Immature natural killer cell (primary cell): ENCODE measurements around the gene COMMD4. TPM values are rescaled to one million over a fixed set of nuclear protein-coding genes. Genes with fewer than 3 reads are reported as not detected.
"Not testable (repeated sequence)": the region's sequence is repeated elsewhere in the genome, so short reads cannot be mapped to it uniquely, and the experiment has no call there.

Experiments used
- DNase-seq, 3 donors: peaks; one replicate each; pipeline ENCODE4 v3.0.0; 2022; ENCODE audit warnings: mixed read lengths in 1 of 3
- H3K27ac Mint-ChIP-seq, 6 donors: one replicate each; pipeline ENCODE4 v1.8.0; 2020; ENCODE audit warnings: mixed read lengths in 6 of 6, mild to moderate bottlenecking in 5 of 6, inconsistent platforms in 4 of 6, moderate library complexity in 3 of 6
- H3K27me3 Mint-ChIP-seq, 3 donors: one replicate each; pipeline ENCODE4 v1.8.0; 2020 to 2021; ENCODE audit warnings: low read depth in 3 of 3, mild to moderate bottlenecking in 3 of 3, mixed read lengths in 3 of 3, moderate library complexity in 3 of 3, inconsistent platforms in 1 of 3
- H3K36me3 Mint-ChIP-seq, 3 donors: one replicate each; pipeline ENCODE4 v1.8.0; 2020; ENCODE audit warnings: mixed read lengths in 3 of 3, inconsistent platforms in 2 of 3, mild to moderate bottlenecking in 2 of 3
- H3K4me1 Mint-ChIP-seq, 2 donors: one replicate each; pipeline ENCODE4 v1.8.0; 2020; ENCODE audit warnings: inconsistent platforms in 2 of 2, mild to moderate bottlenecking in 2 of 2, mixed read lengths in 2 of 2, moderate library complexity in 1 of 2
- H3K4me3 Mint-ChIP-seq, 5 donors: one replicate each; pipeline ENCODE4 v1.8.0; 2020; ENCODE audit warnings: mild to moderate bottlenecking in 5 of 5, mixed read lengths in 5 of 5, inconsistent platforms in 3 of 5, moderate library complexity in 3 of 5
- H3K9me3 Mint-ChIP-seq, 6 donors: one replicate each; pipeline ENCODE4 v1.8.0; 2020; ENCODE audit warnings: mild to moderate bottlenecking in 6 of 6, mixed read lengths in 6 of 6, inconsistent platforms in 4 of 6, moderate library complexity in 3 of 6
- polyA plus RNA-seq, 3 donors: library from polyadenylated mRNA; unstranded; fragments of 300-500 nt; fragmentation: Illumina TruSeq; gene quantifications; one replicate each; pipeline ENCODE4 v1.2.3, GENCODE V29; 2021

The COMMD4 gene
- polyA plus RNA-seq, 3 donors from 2014 or later: 83.4 to 103 (median 94.4) TPM

- Mint-ChIP-seq H3K27me3 (peaks cover 15 to 18% (median 15%) of the 10 kb centered on the region in 3 donors), H3K36me3 (peaks cover 5 to 12% (median 9%) of the 10 kb centered on the region in 3 donors), H3K4me1 (peaks cover 18 to 24% of the 10 kb centered on the region in 2 donors)
- not testable (repeated sequence) for H3K4me3 Mint-ChIP-seq, H3K27ac Mint-ChIP-seq, DNase-seq, H3K9me3 Mint-ChIP-seq
Measured at GRCh38 chr15:75343953-75344352, 8.1 kb downstream of the COMMD4 start.

- Mint-ChIP-seq H3K4me1 (peaks cover 38 to 47% of the 10 kb centered on the region in 2 donors), H3K4me3 (peak within 1 kb of the TSS; percentile 85 to 92 (median 89)), H3K9me3 (peaks cover 6 to 13% (median 8%) of the 10 kb centered on the region in 6 donors), H3K27me3 (peaks cover 26 to 35% (median 30%) of the 10 kb centered on the region in 3 donors), H3K36me3 (peaks cover 3 to 8% (median 7%) of the 10 kb centered on the region in 3 donors), H3K27ac (peak within 1 kb of the TSS; percentile 87 to 95 (median 93))
- peak in 1 of 3 donors; percentile 64 for DNase-seq
Measured at GRCh38 chr15:75346796-75347221, 10.9 kb downstream of the COMMD4 start, which contains the start of gene NEIL1. Gene NEIL1, plus strand, starts transcription at chr15:75347039. Its CDS starts 1,867 bp downstream, at chr15:75348906.

- peaks cover 3 to 8% (median 7%) of the 10 kb centered on the region in 3 donors for H3K36me3 Mint-ChIP-seq
- peaks cover 38 to 51% of the 10 kb centered on the region in 2 donors for H3K4me1 Mint-ChIP-seq
- H3K9me3 Mint-ChIP-seq: peaks cover 6 to 13% (median 8%) of the 10 kb centered on the region in 6 donors
Measured at GRCh38 chr15:75347222-75348033, 11.6 kb downstream of the COMMD4 start.

GRCh38 chr15:75348034-75348561 lies 12.2 kb downstream of the COMMD4 start:
- Mint-ChIP-seq H3K27me3 (peaks cover 26 to 35% (median 30%) of the 10 kb centered on the region in 3 donors), H3K4me3 (peak overlapping the region; percentile 85 to 92 (median 89)), H3K4me1 (peaks cover 38 to 51% of the 10 kb centered on the region in 2 donors), H3K36me3 (peaks cover 3 to 8% (median 7%) of the 10 kb centered on the region in 3 donors), H3K9me3 (peaks cover 6 to 13% (median 8%) of the 10 kb centered on the region in 6 donors), H3K27ac (peak overlapping the region; percentile 94 to 100 (median 100))
- no peak for DNase-seq

More at GRCh38 chr15:75347222-75348033, 11.6 kb downstream of the COMMD4 start:
- peak overlapping the region; percentile 87 to 95 (median 93) for H3K27ac Mint-ChIP-seq
- H3K4me3 Mint-ChIP-seq: peak overlapping the region; percentile 85 to 92 (median 89)
- H3K27me3 Mint-ChIP-seq: peaks cover 26 to 35% (median 30%) of the 10 kb centered on the region in 3 donors
- peak in 2 of 3 donors; percentile 63 to 69 for DNase-seq

GRCh38 chr15:75348562-75349350 lies 12.9 kb downstream of the COMMD4 start:
- peak in 1 of 3 donors; percentile 20 for DNase-seq
- Mint-ChIP-seq H3K4me1 (peaks cover 38 to 51% of the 10 kb centered on the region in 2 donors), H3K27ac (peak overlapping the region; percentile 98 to 100 (median 100)), H3K27me3 (peaks cover 26 to 35% (median 30%) of the 10 kb centered on the region in 3 donors), H3K9me3 (peaks cover 6 to 13% (median 8%) of the 10 kb centered on the region in 6 donors), H3K36me3 (peaks cover 3 to 8% (median 7%) of the 10 kb centered on the region in 3 donors), H3K4me3 (peak overlapping the region; percentile 79 to 87 (median 86))

- peak overlapping the region; percentile 98 to 100 (median 100) for H3K27ac Mint-ChIP-seq
Measured at GRCh38 chr15:75349351-75349669, 13.4 kb downstream of the COMMD4 start.

GRCh38 chr15:75349851-75350588 lies 14.2 kb downstream of the COMMD4 start:
- peak overlapping the region; percentile 79 to 87 (median 86) for H3K4me3 Mint-ChIP-seq
- peak overlapping the region; percentile 98 to 100 (median 100) for H3K27ac Mint-ChIP-seq
- peaks cover 26 to 35% (median 30%) of the 10 kb centered on the region in 3 donors for H3K27me3 Mint-ChIP-seq
- DNase-seq: peak; percentile 97 to 98 (median 97)
- peaks cover 3 to 10% (median 8%) of the 10 kb centered on the region in 3 donors for H3K36me3 Mint-ChIP-seq
- H3K9me3 Mint-ChIP-seq: peaks cover 6 to 13% (median 8%) of the 10 kb centered on the region in 6 donors
- peaks cover 38 to 51% of the 10 kb centered on the region in 2 donors for H3K4me1 Mint-ChIP-seq

More at GRCh38 chr15:75349351-75349669, 13.4 kb downstream of the COMMD4 start:
- peak overlapping the region; percentile 79 to 87 (median 86) for H3K4me3 Mint-ChIP-seq
- H3K4me1 Mint-ChIP-seq: peaks cover 38 to 51% of the 10 kb centered on the region in 2 donors
- H3K36me3 Mint-ChIP-seq, DNase-seq: not testable (repeated sequence)
- H3K9me3 Mint-ChIP-seq: peaks cover 6 to 13% (median 8%) of the 10 kb centered on the region in 6 donors
- H3K27me3 Mint-ChIP-seq: peaks cover 26 to 35% (median 30%) of the 10 kb centered on the region in 3 donors

GRCh38 chr15:75350601-75351361 lies 14.9 kb downstream of the COMMD4 start:
- H3K36me3 Mint-ChIP-seq: peaks cover 3 to 10% (median 8%) of the 10 kb centered on the region in 3 donors
- peaks cover 38 to 48% of the 10 kb centered on the region in 2 donors for H3K4me1 Mint-ChIP-seq
- H3K4me3 Mint-ChIP-seq: peak overlapping the region; percentile 60 to 87 (median 86)
- peak; percentile 43 to 55 (median 43) for DNase-seq
- peaks cover 26 to 31% (median 28%) of the 10 kb centered on the region in 3 donors for H3K27me3 Mint-ChIP-seq
- H3K9me3 Mint-ChIP-seq: peaks cover 6 to 13% (median 8%) of the 10 kb centered on the region in 6 donors
- H3K27ac Mint-ChIP-seq: peak overlapping the region; percentile 98 to 100 (median 100)

GRCh38 chr15:75352186-75353080 lies 16.6 kb downstream of the COMMD4 start:
- Mint-ChIP-seq H3K27me3 (peaks cover 23 to 25% (median 25%) of the 10 kb centered on the region in 3 donors), H3K27ac (peak overlapping the region; percentile 85 to 100 (median 100))

GRCh38 chr15:75353604-75354003 lies 17.7 kb downstream of the COMMD4 start:
- H3K4me1 Mint-ChIP-seq: peaks cover 24 to 33% of the 10 kb centered on the region in 2 donors
- H3K27me3 Mint-ChIP-seq: peaks cover 17 to 21% (median 20%) of the 10 kb centered on the region in 3 donors

More at GRCh38 chr15:75352186-75353080, 16.6 kb downstream of the COMMD4 start:
- peaks cover 3 to 10% (median 8%) of the 10 kb centered on the region in 3 donors for H3K36me3 Mint-ChIP-seq
- H3K4me1 Mint-ChIP-seq: peaks cover 30 to 39% of the 10 kb centered on the region in 2 donors
- H3K4me3 Mint-ChIP-seq: no peak overlapping the region
- DNase-seq: no peak
- H3K9me3 Mint-ChIP-seq: peaks cover 6 to 13% (median 8%) of the 10 kb centered on the region in 6 donors

GRCh38 chr15:75354454-75354853 lies 18.6 kb downstream of the COMMD4 start:
- H3K27me3 Mint-ChIP-seq: peaks cover 13 to 17% (median 15%) of the 10 kb centered on the region in 3 donors
- peaks cover 3 to 13% (median 8%) of the 10 kb centered on the region in 3 donors for H3K36me3 Mint-ChIP-seq
- DNase-seq: no peak
- peaks cover 6 to 9% (median 7%) of the 10 kb centered on the region in 6 donors for H3K9me3 Mint-ChIP-seq
- H3K4me3 Mint-ChIP-seq: no peak overlapping the region
- H3K27ac Mint-ChIP-seq: peak overlapping the region; percentile 70 to 98 (median 78)
- peaks cover 20 to 24% of the 10 kb centered on the region in 2 donors for H3K4me1 Mint-ChIP-seq

More at GRCh38 chr15:75353604-75354003, 17.7 kb downstream of the COMMD4 start:
- peaks cover 6 to 11% (median 7%) of the 10 kb centered on the region in 6 donors for H3K9me3 Mint-ChIP-seq
- peaks cover 3 to 13% (median 8%) of the 10 kb centered on the region in 3 donors for H3K36me3 Mint-ChIP-seq
- H3K4me3 Mint-ChIP-seq: no peak overlapping the region
- H3K27ac Mint-ChIP-seq: peak overlapping the region; percentile 77 to 100 (median 84)
- no peak for DNase-seq
